SK-N-MC (cell line): Measurements from ENCODE around the gene EIF3B.
A peak's percentile ranks its signal among the peaks of the same experiment; 100 is the strongest.
"Not testable (repeated sequence)": the region's sequence is repeated elsewhere in the genome, so short reads cannot be mapped to it uniquely, and the experiment has no call there.

Experiments
- DNase-seq: peaks from one replicate; pipeline ENCODE4 v3.0.0-alpha.2; 2011; ENCODE audit warnings: low read depth, low spot score
- H3K27ac ChIP-seq: fragments of 200-600 bp; sonication (generic); 2 replicates; pipeline ENCODE4 v1.5.1; 2016; ENCODE audit warnings: mixed run types
- H3K36me3 ChIP-seq: fragments of 200-600 bp; sonication (generic); 2 replicates; pipeline ENCODE4 v1.6.1; 2017; ENCODE audit warnings: antibody characterized with exemption, low read length, mixed read lengths; ENCODE audit not compliant: insufficient read depth
- H3K4me3 ChIP-seq: fragments of 200-600 bp; sonication (generic); 2 replicates; pipeline ENCODE4 v1.5.1; 2016
- H3K9ac ChIP-seq: fragments of 200-600 bp; sonication (generic); 2 replicates; pipeline ENCODE4 v1.8.0; 2017; ENCODE audit warnings: mixed run types, mixed read lengths; ENCODE audit not compliant: insufficient read length
- H3K9me3 ChIP-seq: fragments of 200-600 bp; sonication (generic); 2 replicates; pipeline ENCODE4 v1.6.1; 2017; ENCODE audit warnings: low read depth, mild to moderate bottlenecking, antibody characterized with exemption, low read length, moderate library complexity, mixed read lengths
- EZH2 ChIP-seq: fragments of 200-600 bp; sonication (generic); IDR thresholded peaks from one replicate; pipeline ENCODE4 v1.6.1; 2017; ENCODE audit warnings: antibody characterized with exemption
- FOXP2 ChIP-seq: optimal IDR thresholded peaks from 2 replicates; pipeline ENCODE3; 2011; ENCODE audit warnings: mild to moderate bottlenecking, moderate library complexity; ENCODE audit not compliant: insufficient read depth; ENCODE audit errors: extremely low read length, control extremely low read depth
- POLR2AphosphoS5 ChIP-seq: IDR thresholded peaks from 2 replicates; pipeline ENCODE4 v1.6.1; 2012; ENCODE audit warnings: mild to moderate bottlenecking, low read depth, low read length, borderline replicate concordance

EIF3B gene

DNA sequence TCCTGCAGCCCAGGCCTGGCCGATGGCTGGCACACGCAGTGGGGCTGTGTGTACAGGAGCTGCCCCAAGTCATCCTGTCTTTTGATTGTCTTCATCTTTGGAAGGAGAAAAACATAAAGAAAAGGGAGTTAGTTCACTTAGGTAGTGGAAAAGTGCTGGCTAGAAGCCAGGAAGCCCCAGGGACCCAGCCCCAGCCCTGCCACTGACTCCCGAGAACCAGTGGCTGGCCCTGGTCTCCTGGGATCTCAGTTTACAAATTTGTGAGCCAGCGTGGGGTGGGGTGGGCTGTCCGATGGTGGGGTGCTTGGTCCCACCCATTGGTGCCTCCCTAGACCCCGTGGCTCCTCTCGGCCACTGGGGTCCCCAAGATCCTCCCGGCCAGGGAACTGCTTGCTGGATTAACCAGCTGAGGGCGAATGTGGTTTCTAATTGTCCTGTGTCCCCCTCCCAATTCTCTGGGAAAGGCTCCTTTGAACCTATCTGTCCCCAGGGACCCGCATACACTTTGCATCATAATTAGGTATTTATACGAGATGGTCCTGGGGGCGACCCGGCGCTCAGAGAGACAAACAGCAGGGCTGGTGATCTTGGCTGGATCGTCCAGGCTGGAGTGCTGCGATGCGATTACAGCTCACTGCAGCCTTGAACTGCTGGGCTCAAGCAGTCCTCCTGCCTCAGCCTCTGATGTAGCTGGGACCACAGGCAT, 32.5 kb downstream of the EIF3B start:
- Histone ChIP-seq H3K9ac (no peak overlapping the region), H3K36me3 (peaks cover 1% of the 10 kb centered on the region; the same call in 1 of the 2 replicates), H3K4me3 (no peak overlapping the region), H3K27ac (no peak overlapping the region), H3K9me3 (no peaks in the 10 kb centered on the region)
- no peak for DNase-seq
- TF ChIP-seq POLR2AphosphoS5 (no peak), EZH2 (no peak), FOXP2 (no peak)

DNA sequence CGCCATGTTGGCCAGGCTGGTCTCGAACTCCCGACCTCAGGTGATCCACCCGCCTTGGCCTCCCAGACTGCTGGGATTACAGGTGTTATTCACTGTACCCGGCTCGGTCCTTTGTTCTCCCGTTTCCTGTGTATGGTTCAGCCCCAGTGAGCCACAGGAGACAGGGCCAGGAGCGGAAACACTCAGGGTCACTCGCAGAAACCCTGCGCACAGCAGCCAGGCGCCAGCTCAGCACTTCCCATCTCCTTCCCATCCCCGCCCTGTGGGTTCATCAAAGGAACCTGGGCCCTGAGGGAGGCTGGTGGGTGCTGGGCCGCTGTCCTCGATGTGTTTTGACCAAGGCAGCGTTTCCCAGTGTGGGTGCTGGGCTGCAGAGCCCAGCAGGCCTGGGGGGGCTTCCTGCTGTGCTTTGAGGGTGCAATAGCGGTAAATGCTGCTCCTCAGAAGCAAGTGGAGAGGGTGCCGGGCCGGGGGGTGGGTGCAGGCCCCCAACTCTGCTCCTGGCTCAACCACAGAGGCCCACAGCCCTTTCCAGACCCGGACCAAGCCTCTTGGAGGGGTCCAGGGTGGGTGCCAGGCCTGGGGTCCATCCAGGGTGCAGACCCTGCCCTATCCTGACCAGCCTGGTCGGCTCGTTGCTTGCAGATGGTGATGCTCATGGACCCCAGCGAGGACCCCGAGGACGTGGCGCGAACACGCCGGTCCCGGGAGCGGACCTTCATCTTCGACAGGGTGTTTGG, 33.4 kb downstream of the EIF3B start:
- Histone ChIP-seq H3K27ac (no peak overlapping the region), H3K9ac (no peak overlapping the region), H3K36me3 (no peaks in the 10 kb centered on the region; the same call in 1 of the 2 replicates), H3K9me3 (no peaks in the 10 kb centered on the region), H3K4me3 (no peak overlapping the region)
- TF ChIP-seq POLR2AphosphoS5 (no peak), EZH2 (no peak), FOXP2 (no peak)
- no peak for DNase-seq

DNA sequence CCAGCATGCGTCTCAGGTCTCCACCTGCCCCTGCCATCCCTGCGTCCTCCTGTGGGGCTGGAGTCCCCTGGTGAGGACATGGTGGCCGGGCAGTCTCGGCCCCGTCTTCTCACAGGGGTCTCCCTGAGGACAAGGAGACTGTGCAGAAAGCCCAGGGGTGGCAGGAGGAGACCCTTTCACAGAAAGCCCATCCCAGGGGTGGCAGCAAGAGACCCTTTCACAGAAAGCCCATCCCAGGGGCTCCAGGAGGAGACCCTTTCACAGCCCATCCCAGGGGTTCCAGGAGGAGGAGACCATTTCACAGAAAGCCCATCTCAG, 34.0 kb downstream of the EIF3B start:
- H3K27ac ChIP-seq, result no peak overlapping the region
- no peaks in the 10 kb centered on the region; the same call in 1 of the 2 replicates for H3K36me3 ChIP-seq
- H3K4me3 ChIP-seq, result no peak overlapping the region
- TF ChIP-seq FOXP2, result no peak
- TF ChIP-seq EZH2, result no peak
- no peak for TF ChIP-seq POLR2AphosphoS5
- no peak overlapping the region for H3K9ac ChIP-seq
- no peaks in the 10 kb centered on the region for H3K9me3 ChIP-seq
- DNase-seq, result no peak

DNA sequence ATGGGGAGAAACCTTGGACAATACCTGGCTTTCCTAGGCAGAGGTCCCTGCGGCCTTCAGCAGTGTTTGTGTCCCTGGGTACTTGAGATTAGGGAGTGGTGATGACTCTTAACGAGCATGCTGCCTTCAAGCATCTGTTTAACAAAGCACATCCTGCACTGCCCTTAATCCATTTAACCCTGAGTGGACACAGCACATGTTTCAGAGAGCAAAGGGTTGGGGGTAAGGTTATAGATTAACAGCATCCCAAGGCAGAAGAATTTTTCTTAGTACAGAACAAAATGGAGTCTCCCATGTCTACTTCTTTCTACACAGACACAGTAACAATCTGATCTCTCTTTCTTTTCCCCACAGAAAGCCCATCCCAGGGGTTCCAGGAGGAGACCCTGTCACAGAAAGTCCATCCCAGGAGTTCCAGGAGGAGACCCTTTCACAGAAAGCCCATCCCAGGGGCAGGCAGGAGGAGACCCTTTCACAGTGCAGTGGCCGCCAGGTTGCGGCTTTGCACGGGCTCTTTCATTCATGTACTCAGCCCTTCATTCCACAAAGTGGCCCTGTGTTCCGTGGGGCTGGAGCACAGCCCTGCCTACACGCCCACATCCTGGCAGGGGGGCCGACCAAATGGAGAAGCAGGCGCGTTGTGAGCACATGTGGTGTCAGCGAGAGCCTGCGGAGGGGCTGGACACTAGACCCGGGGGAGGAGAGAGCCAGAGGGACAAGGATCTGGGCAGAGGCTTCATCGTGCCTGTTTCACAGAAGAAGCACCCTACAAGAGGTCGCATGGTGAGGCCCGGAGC, 35.6 kb downstream of the EIF3B start:
- not testable (repeated sequence) for H3K4me3 ChIP-seq, H3K9ac ChIP-seq, DNase-seq, H3K27ac ChIP-seq, H3K36me3 ChIP-seq, H3K9me3 ChIP-seq

DNA sequence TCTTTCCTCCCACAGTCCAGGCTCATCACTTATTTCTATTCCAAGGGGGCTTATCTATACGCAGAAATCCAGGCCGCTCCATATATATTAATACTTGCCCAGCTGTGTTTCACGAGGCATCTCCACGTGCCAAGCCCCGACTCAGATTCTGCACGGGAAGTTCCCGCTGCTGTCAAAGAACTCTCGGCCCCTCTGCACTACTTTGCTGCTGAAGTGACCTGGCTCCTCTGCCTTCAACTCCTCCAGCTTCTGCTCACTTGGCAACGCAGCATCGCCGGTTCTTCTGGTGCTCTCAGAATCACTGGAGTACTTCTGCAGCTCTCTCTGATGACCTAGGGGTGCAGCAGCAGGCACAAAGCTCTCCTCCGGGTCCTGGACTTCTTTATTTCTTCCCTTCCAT, 39.1 kb downstream of the EIF3B start:
- no peak overlapping the region for H3K4me3 ChIP-seq
- no peak overlapping the region for H3K9ac ChIP-seq
- TF ChIP-seq FOXP2, result no peak
- TF ChIP-seq POLR2AphosphoS5, result no peak
- TF ChIP-seq EZH2, result no peak
- H3K27ac ChIP-seq, result no peak overlapping the region
- H3K36me3 ChIP-seq, result no peaks in the 10 kb centered on the region
- no peaks in the 10 kb centered on the region for H3K9me3 ChIP-seq
- DNase-seq, result no peak

DNA sequence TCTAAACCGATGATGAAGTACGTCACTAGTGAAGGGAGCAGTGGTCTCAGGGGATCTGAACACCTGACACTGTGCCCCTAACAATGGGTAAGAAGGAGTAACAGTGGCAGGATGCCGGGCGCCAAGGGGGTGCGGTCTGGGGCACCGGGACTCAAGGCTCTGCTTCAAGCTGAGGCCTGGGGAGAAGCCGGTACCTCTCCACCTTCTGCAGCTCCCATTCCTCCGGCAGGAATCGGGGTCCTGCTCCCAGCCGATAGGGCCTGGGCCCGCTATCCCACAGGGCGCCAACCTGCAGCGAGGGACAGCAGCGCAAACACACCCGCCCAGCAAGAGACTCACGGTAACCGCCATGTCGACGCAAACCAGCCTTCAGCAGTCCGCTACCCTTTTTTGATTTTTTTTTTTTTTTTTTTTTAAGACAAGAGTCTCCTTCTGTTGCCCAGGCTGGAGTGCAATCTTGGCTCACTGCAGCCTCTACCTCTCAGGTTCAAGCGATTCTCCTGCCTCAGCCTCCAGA, 40.0 kb downstream of the EIF3B start:
- Histone ChIP-seq H3K27ac (no peak overlapping the region), H3K9ac (no peak overlapping the region), H3K4me3 (no peak overlapping the region), H3K9me3 (no peaks in the 10 kb centered on the region), H3K36me3 (no peaks in the 10 kb centered on the region)
- no peak for DNase-seq
- TF ChIP-seq EZH2 (no peak), POLR2AphosphoS5 (no peak), FOXP2 (no peak)

DNA sequence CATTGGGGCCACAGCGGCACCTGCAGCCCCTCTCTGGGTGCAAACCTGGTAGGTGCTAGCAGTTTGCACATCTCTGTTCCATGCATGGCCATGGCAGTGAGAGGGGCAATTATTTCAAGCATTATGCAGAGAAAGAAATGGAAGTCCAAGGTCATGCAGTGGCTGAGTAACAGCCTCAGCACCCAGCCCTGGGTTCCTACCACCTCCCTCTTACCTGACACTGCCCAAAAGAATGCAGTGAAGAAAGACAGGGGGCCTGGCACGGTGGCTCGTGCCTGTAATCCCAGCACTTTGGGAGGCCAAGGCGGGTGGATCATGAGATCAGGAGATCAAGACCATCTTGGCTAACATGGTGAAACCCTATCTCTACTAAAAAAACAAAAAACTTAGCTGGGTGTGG, 43.9 kb downstream of the EIF3B start:
- H3K9ac ChIP-seq, result no peak overlapping the region
- TF ChIP-seq FOXP2 (no peak), POLR2AphosphoS5 (no peak)
- no peak for DNase-seq
- no peaks in the 10 kb centered on the region for H3K9me3 ChIP-seq
- H3K36me3 ChIP-seq, result no peaks in the 10 kb centered on the region
- no peak overlapping the region for H3K4me3 ChIP-seq
- no peak overlapping the region for H3K27ac ChIP-seq

DNA sequence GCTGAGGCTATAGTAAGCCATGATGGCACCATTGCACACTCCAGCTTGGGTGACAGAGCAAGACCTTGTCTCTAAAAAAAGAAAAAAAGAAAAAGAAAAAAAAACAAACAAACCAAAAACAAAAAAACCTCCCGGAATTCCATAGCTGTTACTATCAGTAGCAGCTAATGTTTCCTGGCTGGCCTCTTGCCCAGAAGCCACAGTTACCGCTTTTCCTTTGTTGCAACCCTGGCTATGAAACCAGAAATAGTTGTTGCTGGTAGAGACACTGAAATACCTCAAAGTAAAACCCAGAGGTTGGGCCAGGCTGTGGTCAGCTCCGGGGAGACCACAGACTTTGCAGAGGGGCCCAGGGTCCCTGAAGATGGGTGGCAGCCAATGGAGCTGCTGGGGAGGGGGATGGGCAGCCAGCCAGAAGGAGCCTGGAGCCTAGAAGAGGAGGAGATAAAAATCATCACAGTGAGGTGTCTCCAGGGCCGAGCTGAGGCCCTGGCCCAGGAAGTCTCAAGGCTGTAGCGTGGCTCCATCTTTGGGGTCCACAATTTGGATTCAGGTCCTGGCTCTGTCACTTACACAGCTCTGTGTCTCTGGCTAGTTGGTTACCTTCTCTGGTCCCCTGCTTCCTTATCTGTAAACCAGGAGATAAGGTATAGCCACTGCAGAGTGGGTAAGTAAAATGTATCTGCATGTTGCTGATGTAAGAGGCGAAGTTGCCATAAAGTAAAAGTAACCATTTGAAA, 45.4 kb downstream of the EIF3B start:
- TF ChIP-seq FOXP2, result no peak
- no peak for TF ChIP-seq EZH2
- peak; percentile 7; the same call in 1 of the 2 replicates for TF ChIP-seq POLR2AphosphoS5
- Histone ChIP-seq H3K27ac (peak overlapping the region; percentile 93), H3K9ac (peak overlapping the region; percentile 51), H3K9me3 (no peaks in the 10 kb centered on the region), H3K4me3 (peak overlapping the region; percentile 60), H3K36me3 (no peaks in the 10 kb centered on the region)
- peak; percentile 50 for DNase-seq
